Keratinocyte (primary cell): ENCODE results near the gene PGLYRP3. TPM values are rescaled to one million over a fixed set of nuclear protein-coding genes. Genes with fewer than 3 reads are reported as not detected.

ENCODE experiments used
- DNase-seq: peaks from one replicate; pipeline ENCODE4 v3.0.0-alpha.2; 2011; ENCODE audit warnings: low read depth, missing footprints, low spot score
- FAIRE-seq: peaks from 2 replicates; lab custom pipeline; 2011; peaks lifted over from hg19 to GRCh38; lab: Jason Lieb, UNC
- H2AFZ ChIP-seq: 2 replicates; pipeline ENCODE4 v1.6.0; 2012; ENCODE audit warnings: low read length, control low read depth, inconsistent platforms; ENCODE audit not compliant: control insufficient read depth
- H3K27ac ChIP-seq: 2 replicates; pipeline ENCODE4 v1.5.1; 2011; ENCODE audit warnings: low read length; ENCODE audit not compliant: control insufficient read depth, insufficient read depth
- H3K27me3 ChIP-seq: 3 replicates; pipeline ENCODE4 v1.6.0; 2011; ENCODE audit warnings: low read length; ENCODE audit not compliant: control insufficient read depth, insufficient read depth; ENCODE audit errors: extremely low read depth
- H3K36me3 ChIP-seq, 2 experiments: 2 replicates in 1 of 2; 3 replicates in 1 of 2; pipeline ENCODE4 v1.5.1; 2011; ENCODE audit warnings: low read length in 2 of 2, mild to moderate bottlenecking in 1 of 2; ENCODE audit not compliant: control insufficient read depth in 2 of 2, insufficient read depth in 2 of 2; ENCODE audit errors: extremely low read depth in 1 of 2
- H3K4me1 ChIP-seq: 3 replicates; pipeline ENCODE4 v1.5.1; 2011; ENCODE audit warnings: low read length; ENCODE audit not compliant: control insufficient read depth, insufficient read depth; ENCODE audit errors: extremely low read depth
- H3K4me2 ChIP-seq: 3 replicates; pipeline ENCODE4 v1.6.0; 2011; ENCODE audit warnings: low read depth, low read length; ENCODE audit not compliant: control insufficient read depth, insufficient read depth; ENCODE audit errors: extremely low read depth
- H3K4me3 ChIP-seq, 3 experiments: fragments of 200-600 bp in 1 of 3; sonication (generic) in 1 of 3; 2 replicates in 2 of 3; 3 replicates in 1 of 3; pipeline ENCODE4 v1.5.1; 2011 to 2016; ENCODE audit warnings: low read length in 3 of 3, mild to moderate bottlenecking in 3 of 3, control low read depth in 2 of 3, inconsistent platforms in 1 of 3, low read depth in 1 of 3, mixed read lengths in 1 of 3, mixed run types in 1 of 3, moderate library complexity in 1 of 3; ENCODE audit not compliant: control insufficient read depth in 2 of 3, insufficient read depth in 2 of 3; ENCODE audit errors: extremely low read depth in 1 of 3
- H3K79me2 ChIP-seq: 2 replicates; pipeline ENCODE4 v1.6.0; 2012; ENCODE audit warnings: low read length; ENCODE audit not compliant: control insufficient read depth, insufficient read depth
- H3K9ac ChIP-seq: 3 replicates; pipeline ENCODE4 v1.6.0; 2011; ENCODE audit warnings: low read length; ENCODE audit not compliant: control insufficient read depth, insufficient read depth; ENCODE audit errors: extremely low read depth
- H3K9me1 ChIP-seq: 3 replicates; pipeline ENCODE4 v1.6.0; 2011; ENCODE audit warnings: low read length; ENCODE audit not compliant: control insufficient read depth, insufficient read depth; ENCODE audit errors: extremely low read depth
- H3K9me3 ChIP-seq: 2 replicates; pipeline ENCODE4 v1.5.1; 2012; ENCODE audit warnings: low read depth, low read length; ENCODE audit not compliant: control insufficient read depth
- H4K20me1 ChIP-seq: 3 replicates; pipeline ENCODE4 v1.6.0; 2011; ENCODE audit warnings: low read length; ENCODE audit not compliant: control insufficient read depth, insufficient read depth; ENCODE audit errors: extremely low read depth
- EZH2 ChIP-seq: IDR thresholded peaks from one replicate; pipeline ENCODE4 v1.6.1; 2012; ENCODE audit warnings: inconsistent platforms, mild to moderate bottlenecking, low read length, moderate library complexity
- dilution Hi-C: fragments of 300-500 bp; cut with MboI; formaldehyde crosslinking; loops from one replicate; pipeline ENCODE4 v1.7.0; 2020; ENCODE audit warnings: low sequenced_read_pairs; ENCODE audit not compliant: extremely low pct_ligation_motif_present
- polyA plus RNA-seq, 5 experiments: library from polyadenylated mRNA; depleted of rRNA in 3 of 5; stranded (reverse) in 3 of 5; stranded (forward) in 1 of 5; unstranded in 1 of 5; fragments of >200 nt; gene quantifications; 1 replicate in 1 of 5; 2 replicates in 3 of 5; 3 replicates in 1 of 5; pipeline versions ENCODE4 v1.2.1 to v1.2.3, GENCODE V29; 2011 to 2012; ENCODE audit warnings: missing spikeins in 2 of 5, low read depth in 1 of 5, low replicate concordance in 1 of 5
- TF ChIP-seq, protein P1 (sequence below), 3 experiments: IDR thresholded peaks in 1 of 3; conservative IDR thresholded peaks in 1 of 3; optimal IDR thresholded peaks in 1 of 3; 2 replicates in 2 of 3; 3 replicates in 1 of 3; pipeline versions ENCODE3 to v1.5.1; 2011; ENCODE audit warnings: low read length in 3 of 3, mild to moderate bottlenecking in 3 of 3, moderate library complexity in 2 of 3, control low read depth in 1 of 3, inconsistent platforms in 1 of 3; ENCODE audit not compliant: insufficient read depth in 2 of 3; ENCODE audit errors: extremely low read depth in 1 of 3

Gene PGLYRP3
- polyA plus RNA-seq, 1 donor (not counting 4 experiments of a cell fraction or from before 2014, with no cell fraction given) = 0.93 TPM

DNA sequence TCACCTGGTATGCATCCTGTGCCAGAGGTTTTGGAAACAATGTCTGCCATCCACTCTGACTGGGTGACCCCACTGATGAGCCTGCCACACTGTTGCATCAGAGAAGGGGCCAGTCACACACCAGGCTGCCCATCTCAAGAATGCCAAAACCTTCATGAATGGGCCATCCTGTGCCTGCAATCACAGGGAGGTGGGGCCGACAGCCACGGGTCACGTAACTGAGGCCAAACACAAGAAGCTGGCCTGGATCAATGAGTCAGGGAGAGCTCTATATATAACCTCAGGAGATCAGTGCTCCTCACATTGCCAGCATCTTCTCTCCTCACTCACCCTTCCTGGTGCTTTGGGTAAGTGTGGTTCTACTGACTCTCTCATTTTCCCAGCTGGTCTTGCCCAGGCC lies 53.4 kb downstream of the PGLYRP3 start, which contains the start of gene LORICRIN:
TSS of gene LORICRIN (plus strand) at position 301 of the 400 bp plus-strand sequence. CDS start 1,263 bp downstream, outside the sequence.
- H3K36me3 ChIP-seq = no peaks in the 10 kb centered on the region
- H3K9ac ChIP-seq = no peak within 1 kb of the TSS
- H3K27ac ChIP-seq = no peak within 1 kb of the TSS
- H3K79me2 ChIP-seq = no peaks in the 10 kb centered on the region
- TF ChIP-seq, protein P1, sequence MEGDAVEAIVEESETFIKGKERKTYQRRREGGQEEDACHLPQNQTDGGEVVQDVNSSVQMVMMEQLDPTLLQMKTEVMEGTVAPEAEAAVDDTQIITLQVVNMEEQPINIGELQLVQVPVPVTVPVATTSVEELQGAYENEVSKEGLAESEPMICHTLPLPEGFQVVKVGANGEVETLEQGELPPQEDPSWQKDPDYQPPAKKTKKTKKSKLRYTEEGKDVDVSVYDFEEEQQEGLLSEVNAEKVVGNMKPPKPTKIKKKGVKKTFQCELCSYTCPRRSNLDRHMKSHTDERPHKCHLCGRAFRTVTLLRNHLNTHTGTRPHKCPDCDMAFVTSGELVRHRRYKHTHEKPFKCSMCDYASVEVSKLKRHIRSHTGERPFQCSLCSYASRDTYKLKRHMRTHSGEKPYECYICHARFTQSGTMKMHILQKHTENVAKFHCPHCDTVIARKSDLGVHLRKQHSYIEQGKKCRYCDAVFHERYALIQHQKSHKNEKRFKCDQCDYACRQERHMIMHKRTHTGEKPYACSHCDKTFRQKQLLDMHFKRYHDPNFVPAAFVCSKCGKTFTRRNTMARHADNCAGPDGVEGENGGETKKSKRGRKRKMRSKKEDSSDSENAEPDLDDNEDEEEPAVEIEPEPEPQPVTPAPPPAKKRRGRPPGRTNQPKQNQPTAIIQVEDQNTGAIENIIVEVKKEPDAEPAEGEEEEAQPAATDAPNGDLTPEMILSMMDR (optimal IDR thresholded peaks at IDR 0.05 in 1 of 3, IDR thresholded peaks at IDR 0.05 in 1 of 3, conservative IDR thresholded peaks at IDR 0.05 in 1 of 3; ENCODE audit: extremely low read depth in 1 of 3, insufficient read depth in 2 of 3, low read length in 3 of 3) = no peak
- TF ChIP-seq EZH2 = no peak
- no peaks in the 10 kb centered on the region for H3K9me1 ChIP-seq
- no peaks in the 10 kb centered on the region for H3K9me3 ChIP-seq
- H3K27me3 ChIP-seq = peaks cover 58% of the 10 kb centered on the region
- H3K4me3 ChIP-seq = no peak within 1 kb of the TSS
- no peak within 1 kb of the TSS for H3K4me2 ChIP-seq
- no peak for DNase-seq
- FAIRE-seq = no peak
- H3K4me1 ChIP-seq = peaks cover 5% of the 10 kb centered on the region
- dilution Hi-C loops = no loop called here
- H2AFZ ChIP-seq = no peak within 1 kb of the TSS
- no peaks in the 10 kb centered on the region for H4K20me1 ChIP-seq

DNA sequence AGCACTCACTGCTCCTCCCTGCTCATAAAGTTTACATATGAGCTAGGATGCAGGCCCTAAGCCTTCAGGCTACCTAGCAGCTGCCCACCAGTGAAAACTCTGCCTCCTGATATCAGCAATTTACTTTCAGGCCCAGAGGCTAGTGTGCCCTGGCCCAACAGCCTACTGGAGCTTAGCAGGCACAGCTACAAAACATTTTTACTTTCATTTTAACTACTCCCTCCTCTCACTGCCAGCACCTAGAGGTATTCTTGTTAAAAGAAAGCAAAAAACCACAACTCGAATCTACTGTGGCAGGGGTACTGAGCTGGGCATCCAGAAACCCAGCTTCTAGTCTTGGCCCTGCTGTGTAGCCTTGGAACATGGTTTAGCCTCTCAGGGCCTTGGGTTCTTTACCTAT lies 59.1 kb downstream of the PGLYRP3 start:
- no peaks in the 10 kb centered on the region for H3K9me1 ChIP-seq
- H3K4me1 ChIP-seq = no peaks in the 10 kb centered on the region
- no peaks in the 10 kb centered on the region for H3K79me2 ChIP-seq
- no peak for FAIRE-seq
- no peak for DNase-seq
- H3K27ac ChIP-seq = no peak overlapping the region
- no peak for TF ChIP-seq EZH2
- TF ChIP-seq, protein P1 (optimal IDR thresholded peaks at IDR 0.05 in 1 of 3, IDR thresholded peaks at IDR 0.05 in 1 of 3, conservative IDR thresholded peaks at IDR 0.05 in 1 of 3; ENCODE audit: extremely low read depth in 1 of 3, insufficient read depth in 2 of 3, low read length in 3 of 3) = no peak
- no peak overlapping the region for H2AFZ ChIP-seq
- no peak overlapping the region for H3K9ac ChIP-seq
- dilution Hi-C loops = no loop called here
- H3K36me3 ChIP-seq = no peaks in the 10 kb centered on the region
- H3K4me2 ChIP-seq = no peak overlapping the region
- H3K4me3 ChIP-seq = no peak overlapping the region
- H3K9me3 ChIP-seq = no peaks in the 10 kb centered on the region
- peaks cover 3% of the 10 kb centered on the region for H3K27me3 ChIP-seq
- no peaks in the 10 kb centered on the region for H4K20me1 ChIP-seq
